ENCODE results near the gene CLEC2B. TPM values are rescaled to one million over a fixed set of nuclear protein-coding genes. Genes with fewer than 3 reads are reported as not detected.

The CLEC2B gene
- total RNA-seq, 1 experiment from 2014 or later, result not detected

DNA sequence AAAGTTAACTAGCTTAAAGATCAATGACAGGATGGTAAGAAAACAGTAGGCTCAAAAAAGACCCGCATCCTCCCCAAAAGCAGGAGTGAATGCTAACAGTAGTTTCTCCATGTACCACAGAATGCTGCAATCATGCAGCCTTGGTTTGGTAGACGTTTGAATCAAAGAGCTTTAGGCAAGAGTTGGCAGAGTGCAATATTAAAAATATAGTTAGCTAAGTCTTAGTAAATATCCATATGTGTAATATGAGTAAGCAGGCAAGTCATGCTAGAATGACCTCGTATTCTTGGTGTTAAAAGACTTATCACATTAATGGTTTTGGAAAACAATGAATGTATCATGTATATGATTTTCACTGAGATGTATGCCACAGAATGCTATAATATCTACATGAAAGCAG lies 60.6 kb downstream of the CLEC2B start:
- DNase-seq, result no peak
- H3K4me3 ChIP-seq (ENCODE audit: insufficient read depth, low read depth, low read length), result no peak overlapping the region
- no peaks in the 10 kb centered on the region for H3K27me3 ChIP-seq (ENCODE audit: control insufficient read depth, insufficient read depth, low read length)
- no peaks in the 10 kb centered on the region for H3K36me3 ChIP-seq (replicated peaks; ENCODE audit: control insufficient read depth, insufficient read depth, low read length)

DNA sequence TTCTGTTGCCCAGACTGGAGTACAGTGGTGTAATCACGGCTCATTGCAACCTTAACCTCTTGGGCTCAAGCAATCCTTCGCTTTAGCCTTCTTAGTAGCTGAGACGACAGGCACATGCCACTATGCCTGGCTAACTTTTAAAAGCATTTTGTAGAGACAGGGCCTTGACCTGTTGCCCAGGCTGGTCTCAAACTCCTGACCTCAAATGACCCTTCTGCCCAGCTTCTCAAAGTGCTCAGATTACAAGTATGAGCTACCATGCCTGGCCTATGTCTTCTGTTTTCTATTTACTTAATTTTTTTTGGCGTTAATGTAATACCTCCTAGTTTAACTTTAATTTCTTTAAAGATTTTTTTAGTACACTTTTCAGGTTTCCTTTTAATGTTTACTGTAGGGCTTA lies 62.4 kb downstream of the CLEC2B start:
- Histone ChIP-seq H3K36me3 (replicated peaks; ENCODE audit: control insufficient read depth, insufficient read depth, low read length) (no peaks in the 10 kb centered on the region), H3K4me3 (ENCODE audit: insufficient read depth, low read depth, low read length) (no peak overlapping the region), H3K27me3 (ENCODE audit: control insufficient read depth, insufficient read depth, low read length) (no peaks in the 10 kb centered on the region)
- DNase-seq, result no peak

DNA sequence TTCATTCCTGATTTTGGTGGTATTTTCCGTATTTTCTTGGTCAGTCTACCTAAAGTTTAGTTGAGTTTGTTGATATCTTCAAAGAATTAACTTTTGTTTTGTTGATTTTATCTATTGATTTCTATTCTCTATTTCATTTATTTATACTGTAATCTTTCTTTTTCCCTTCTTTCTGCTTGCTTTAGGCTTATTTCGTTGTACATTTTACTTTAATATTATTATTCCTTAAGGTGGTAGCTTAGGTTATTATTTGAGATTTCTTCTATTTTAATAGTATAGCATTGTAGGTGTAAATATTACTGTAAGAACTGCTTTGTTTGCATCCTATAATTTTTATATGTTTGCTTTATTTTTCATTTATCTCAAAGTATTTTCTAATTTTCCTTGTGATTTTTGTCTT lies 63.3 kb downstream of the CLEC2B start:
- Histone ChIP-seq H3K36me3 (replicated peaks; ENCODE audit: control insufficient read depth, insufficient read depth, low read length) (no peaks in the 10 kb centered on the region), H3K4me3 (ENCODE audit: insufficient read depth, low read depth, low read length) (no peak overlapping the region), H3K27me3 (ENCODE audit: control insufficient read depth, insufficient read depth, low read length) (no peaks in the 10 kb centered on the region)
- no peak for DNase-seq

Other genes starting within 250 kb of the CLEC2B start
- gene CLEC2D, start 199.6 kb downstream of the CLEC2B start, total RNA-seq (2014; rRNA removed; shearing (Covaris generic)), result 1.8 and 4.7 TPM in 2 replicates
- gene CLECL1, start 136.3 kb downstream of the CLEC2B start, total RNA-seq (2014; rRNA removed; shearing (Covaris generic)), result not detected in 2 replicates
- not detected in 2 replicates for gene CD69, start 108.5 kb downstream of the CLEC2B start, total RNA-seq (2014; rRNA removed; shearing (Covaris generic))
- gene KLRF1, start 41.9 kb downstream of the CLEC2B start, total RNA-seq (2014; rRNA removed; shearing (Covaris generic)), result 0.42 TPM in 1 of 2 replicates, not detected in the other
- not detected in 2 replicates for gene KLRF2, start 12.1 kb upstream of the CLEC2B start, total RNA-seq (2014; rRNA removed; shearing (Covaris generic))
- not detected in 2 replicates for gene CLEC2A, start 63.0 kb upstream of the CLEC2B start, total RNA-seq (2014; rRNA removed; shearing (Covaris generic))
- not detected in 2 replicates for gene CLEC12A, start 102.1 kb upstream of the CLEC2B start, total RNA-seq (2014; rRNA removed; shearing (Covaris generic))
- not detected in 2 replicates for gene CLEC1B, start 129.8 kb upstream of the CLEC2B start, total RNA-seq (2014; rRNA removed; shearing (Covaris generic))
- not detected in 2 replicates for gene CLEC12B, start 141.3 kb upstream of the CLEC2B start, total RNA-seq (2014; rRNA removed; shearing (Covaris generic))
- not detected in 2 replicates for gene CLEC9A, start 161.3 kb upstream of the CLEC2B start, total RNA-seq (2014; rRNA removed; shearing (Covaris generic))
- not detected in 2 replicates for gene CLEC1A, start 229.6 kb upstream of the CLEC2B start, total RNA-seq (2014; rRNA removed; shearing (Covaris generic))

Data from H7 (cell line).